GM20000 (cell line): Measurements from ENCODE around the gene RASL10B.

ENCODE experiments used
- DNase-seq: peaks from one replicate; pipeline ENCODE4 v3.0.0; 2012; ENCODE audit warnings: low spot score
- TF ChIP-seq, protein P1 (sequence below): IDR thresholded peaks from 2 replicates; pipeline ENCODE4 v1.5.1; 2012; ENCODE audit warnings: mild to moderate bottlenecking, control low read depth; ENCODE audit errors: extremely low read depth, missing control alignments

The RASL10B gene

DNA sequence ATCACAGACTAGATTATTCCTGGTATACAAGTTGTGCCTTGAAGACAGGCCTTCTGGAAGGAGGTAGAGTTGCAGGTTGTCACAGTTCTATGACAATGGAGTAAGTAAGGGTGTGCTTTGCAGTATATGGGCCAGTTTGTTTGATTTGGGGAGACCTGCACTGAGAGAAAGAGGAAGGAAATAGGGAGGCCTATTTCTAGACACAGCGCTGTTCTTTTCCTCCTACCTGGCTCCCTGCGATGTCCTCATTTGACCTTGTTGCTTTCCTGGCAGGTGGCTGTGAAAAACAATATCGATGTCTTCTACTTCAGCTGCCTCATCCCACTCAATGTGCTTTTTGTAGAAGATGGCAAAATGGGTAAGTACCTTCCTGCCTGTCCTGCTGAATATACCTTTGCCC is 22.5 kb upstream of the RASL10B start:
- no peak for DNase-seq
- TF ChIP-seq, protein P1, sequence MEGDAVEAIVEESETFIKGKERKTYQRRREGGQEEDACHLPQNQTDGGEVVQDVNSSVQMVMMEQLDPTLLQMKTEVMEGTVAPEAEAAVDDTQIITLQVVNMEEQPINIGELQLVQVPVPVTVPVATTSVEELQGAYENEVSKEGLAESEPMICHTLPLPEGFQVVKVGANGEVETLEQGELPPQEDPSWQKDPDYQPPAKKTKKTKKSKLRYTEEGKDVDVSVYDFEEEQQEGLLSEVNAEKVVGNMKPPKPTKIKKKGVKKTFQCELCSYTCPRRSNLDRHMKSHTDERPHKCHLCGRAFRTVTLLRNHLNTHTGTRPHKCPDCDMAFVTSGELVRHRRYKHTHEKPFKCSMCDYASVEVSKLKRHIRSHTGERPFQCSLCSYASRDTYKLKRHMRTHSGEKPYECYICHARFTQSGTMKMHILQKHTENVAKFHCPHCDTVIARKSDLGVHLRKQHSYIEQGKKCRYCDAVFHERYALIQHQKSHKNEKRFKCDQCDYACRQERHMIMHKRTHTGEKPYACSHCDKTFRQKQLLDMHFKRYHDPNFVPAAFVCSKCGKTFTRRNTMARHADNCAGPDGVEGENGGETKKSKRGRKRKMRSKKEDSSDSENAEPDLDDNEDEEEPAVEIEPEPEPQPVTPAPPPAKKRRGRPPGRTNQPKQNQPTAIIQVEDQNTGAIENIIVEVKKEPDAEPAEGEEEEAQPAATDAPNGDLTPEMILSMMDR = no peak

DNA sequence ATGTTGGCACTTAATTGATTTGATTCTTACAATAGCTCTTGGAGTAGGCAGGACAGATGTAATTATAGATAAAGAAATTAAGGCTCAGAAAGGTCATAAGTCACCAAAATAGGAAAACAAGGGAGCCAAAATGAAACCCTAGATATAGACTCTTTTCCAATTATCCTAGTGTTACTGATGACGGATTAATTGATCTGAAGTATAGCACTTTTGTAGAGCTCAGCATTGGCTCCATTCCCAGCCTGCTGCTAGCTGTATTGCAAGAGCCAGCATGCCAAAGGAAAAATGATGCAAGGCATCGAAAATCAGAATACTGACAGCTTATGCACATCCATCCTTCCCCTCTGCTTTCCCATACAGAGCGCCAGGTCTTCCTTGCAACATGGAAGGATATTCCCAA is 21.6 kb upstream of the RASL10B start:
- TF ChIP-seq, protein P1 = no peak
- DNase-seq = no peak

DNA sequence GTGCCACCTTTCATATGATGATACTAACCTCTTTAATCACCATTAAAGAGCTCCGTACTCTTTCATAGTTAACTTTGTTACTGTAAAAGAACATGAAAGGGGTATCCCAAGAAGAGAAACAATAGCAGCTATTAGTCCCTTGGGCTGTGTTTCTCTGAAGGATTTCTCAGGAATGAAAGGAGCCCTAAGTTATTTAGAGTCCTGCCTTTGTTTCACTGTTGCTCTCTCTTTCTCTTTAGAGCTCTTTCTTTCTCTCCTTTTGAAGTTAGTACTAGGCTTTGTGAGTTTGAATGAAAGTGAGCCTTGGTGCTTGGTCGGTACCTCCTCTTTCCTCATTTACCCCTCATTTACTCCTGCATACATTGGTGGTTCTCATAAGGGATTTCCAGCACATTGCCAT is 20.5 kb upstream of the RASL10B start:
- no peak for DNase-seq
- TF ChIP-seq, protein P1 = no peak

DNA sequence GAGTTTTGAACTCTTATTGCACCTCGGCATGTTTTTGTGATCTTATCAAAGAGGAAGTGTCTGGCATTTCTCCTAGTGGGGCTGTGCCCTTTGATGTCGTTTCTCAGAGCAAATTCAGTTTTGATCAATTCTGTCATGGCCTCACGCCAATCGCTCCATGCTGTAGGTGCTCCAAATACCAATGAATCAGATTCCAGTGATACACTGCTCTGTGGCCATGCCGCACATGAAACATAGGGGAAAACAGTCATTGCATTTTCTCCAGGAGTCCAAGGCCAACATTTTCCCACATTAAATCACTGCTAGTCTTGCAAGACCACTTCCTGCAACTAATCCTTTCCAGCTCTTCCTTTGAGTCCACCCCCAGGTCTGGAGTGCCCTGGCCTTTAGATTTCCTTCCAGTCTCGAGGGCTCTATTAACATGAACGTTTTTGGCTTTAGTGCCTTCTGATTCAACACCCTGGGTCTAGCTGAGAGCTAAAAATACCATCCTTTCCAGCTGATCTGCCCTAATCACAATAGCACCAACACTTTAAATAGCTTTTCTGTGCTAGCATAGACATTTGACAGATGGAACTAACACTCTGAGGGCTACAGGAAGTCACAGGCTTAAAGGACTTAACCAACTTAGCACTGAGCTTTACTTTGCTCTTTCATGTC is 18.2 kb upstream of the RASL10B start:
- no peak for DNase-seq
- TF ChIP-seq, protein P1 = no peak

DNA sequence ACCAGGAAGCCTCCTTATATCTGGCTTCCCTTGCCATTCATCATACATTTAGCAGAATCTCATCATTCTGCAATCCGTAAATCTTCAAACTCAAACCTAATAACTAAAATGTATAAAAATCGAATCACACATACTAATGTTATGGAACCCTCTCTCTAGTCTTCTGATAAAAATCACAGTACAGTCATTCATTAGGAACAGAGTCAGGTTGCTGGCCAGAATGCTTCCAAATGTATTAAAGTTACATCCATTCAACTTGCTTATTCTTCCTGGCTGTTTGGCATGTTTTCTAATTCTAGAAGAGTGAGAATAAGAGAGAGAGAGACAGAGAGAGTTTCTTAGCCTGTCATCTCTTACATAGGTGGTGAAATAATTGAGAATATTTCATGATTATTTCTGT is 16.5 kb upstream of the RASL10B start:
- DNase-seq = no peak
- TF ChIP-seq, protein P1 = no peak

DNA sequence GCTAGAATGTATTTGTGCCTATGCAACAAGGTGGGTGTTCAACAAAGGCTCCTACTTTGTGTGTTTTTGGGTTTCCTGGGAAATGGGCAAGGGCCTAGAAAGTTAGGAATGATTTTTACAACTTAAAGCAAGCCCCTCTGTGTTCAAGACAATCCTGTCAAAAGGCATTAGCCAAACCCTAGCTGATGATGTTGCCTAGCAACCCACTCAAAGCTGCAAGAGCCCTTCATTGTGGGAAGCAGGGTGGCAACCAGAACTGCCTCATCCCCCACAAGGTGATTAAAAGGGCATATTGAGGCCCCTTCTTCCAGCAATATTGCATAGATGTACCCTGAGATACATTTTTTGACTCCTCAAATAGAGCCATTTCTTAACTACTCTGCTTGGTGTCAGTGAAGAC is 16.0 kb upstream of the RASL10B start:
- no peak for DNase-seq
- TF ChIP-seq, protein P1 = no peak

DNA sequence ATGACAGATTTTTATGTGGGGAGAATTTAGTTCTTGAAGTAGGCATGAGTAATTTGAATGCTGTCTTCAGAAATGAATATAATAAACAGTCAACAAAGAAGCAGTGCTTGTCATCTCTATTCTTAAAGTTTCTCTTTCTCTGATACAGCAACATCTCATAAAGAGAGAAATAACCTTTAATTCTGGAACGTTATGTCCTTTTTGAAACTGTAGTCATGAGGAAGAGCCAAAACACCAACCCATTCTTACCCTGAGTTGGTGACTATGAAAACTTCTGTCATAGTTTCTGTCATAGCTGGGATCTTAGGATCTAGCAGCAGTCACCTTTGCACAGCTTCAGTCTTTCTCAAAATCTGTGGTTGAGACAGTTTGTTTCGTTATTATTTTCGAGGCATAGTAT is 15.3 kb upstream of the RASL10B start:
- DNase-seq = no peak
- TF ChIP-seq, protein P1 = no peak
